Coronary artery (tissue), 2 donors: ENCODE measurements around the gene BICD1.

Experiments used
- DNase-seq: peaks from one replicate; pipeline ENCODE4 v3.0.0-alpha.2; 2017; ENCODE audit warnings: low spot score
- H3K27ac ChIP-seq, 2 donors: fragments of 200-600 bp; sonication (generic); one replicate each; pipeline ENCODE4 v1.5.1; 2016 to 2019
- H3K4me3 ChIP-seq: fragments of 200-600 bp; sonication (generic); 2 replicates; pipeline ENCODE4 v1.5.1; 2016; ENCODE audit warnings: mild to moderate bottlenecking, moderate library complexity
- TF ChIP-seq, protein P1 (sequence below): fragments of 200-600 bp; sonication (generic); IDR thresholded peaks from one replicate; pipeline ENCODE4 v1.5.1; 2019; ENCODE audit warnings: antibody characterized with exemption

The BICD1 gene

DNA sequence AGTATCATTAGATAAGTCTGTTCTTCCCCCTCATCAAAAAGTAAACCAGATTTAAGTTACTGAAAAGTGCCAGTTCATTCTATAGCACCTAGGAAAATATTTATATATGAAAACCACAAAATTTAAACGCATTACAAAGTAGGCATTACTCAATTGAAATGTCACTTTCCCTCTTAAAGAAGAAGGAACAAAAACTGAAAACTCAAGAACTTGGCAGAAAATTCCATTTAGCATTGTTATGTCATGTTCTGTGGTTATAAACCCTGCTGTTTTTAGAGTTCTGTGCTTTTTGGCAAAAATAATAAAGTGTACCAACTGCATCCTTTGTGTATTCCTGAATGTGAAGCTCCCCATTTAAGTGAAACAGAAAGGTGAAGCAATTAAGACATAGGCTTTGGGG is 296.3 kb downstream of the BICD1 start:
- Histone ChIP-seq H3K4me3 (no peak overlapping the region), H3K27ac (no peak overlapping the region)
- TF ChIP-seq, protein P1, sequence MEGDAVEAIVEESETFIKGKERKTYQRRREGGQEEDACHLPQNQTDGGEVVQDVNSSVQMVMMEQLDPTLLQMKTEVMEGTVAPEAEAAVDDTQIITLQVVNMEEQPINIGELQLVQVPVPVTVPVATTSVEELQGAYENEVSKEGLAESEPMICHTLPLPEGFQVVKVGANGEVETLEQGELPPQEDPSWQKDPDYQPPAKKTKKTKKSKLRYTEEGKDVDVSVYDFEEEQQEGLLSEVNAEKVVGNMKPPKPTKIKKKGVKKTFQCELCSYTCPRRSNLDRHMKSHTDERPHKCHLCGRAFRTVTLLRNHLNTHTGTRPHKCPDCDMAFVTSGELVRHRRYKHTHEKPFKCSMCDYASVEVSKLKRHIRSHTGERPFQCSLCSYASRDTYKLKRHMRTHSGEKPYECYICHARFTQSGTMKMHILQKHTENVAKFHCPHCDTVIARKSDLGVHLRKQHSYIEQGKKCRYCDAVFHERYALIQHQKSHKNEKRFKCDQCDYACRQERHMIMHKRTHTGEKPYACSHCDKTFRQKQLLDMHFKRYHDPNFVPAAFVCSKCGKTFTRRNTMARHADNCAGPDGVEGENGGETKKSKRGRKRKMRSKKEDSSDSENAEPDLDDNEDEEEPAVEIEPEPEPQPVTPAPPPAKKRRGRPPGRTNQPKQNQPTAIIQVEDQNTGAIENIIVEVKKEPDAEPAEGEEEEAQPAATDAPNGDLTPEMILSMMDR, result no peak
- no peak for DNase-seq

GRCh38 chr12:32407795-32408194 is 301.1 kb downstream of the BICD1 start:
- Histone ChIP-seq H3K4me3 (no peak overlapping the region), H3K27ac (no peak overlapping the region)
- DNase-seq, result no peak
- TF ChIP-seq, protein P1, result no peak

GRCh38 chr12:32413412-32413811 is 306.8 kb downstream of the BICD1 start:
- H3K4me3 ChIP-seq, result no peak overlapping the region
- no peak overlapping the region for H3K27ac ChIP-seq
- no peak for DNase-seq
- TF ChIP-seq, protein P1, result no peak

GRCh38 chr12:32418221-32418620 is 311.6 kb downstream of the BICD1 start:
- TF ChIP-seq, protein P1, result no peak
- H3K4me3 ChIP-seq, result no peak overlapping the region
- DNase-seq, result no peak
- no peak overlapping the region for H3K27ac ChIP-seq

DNA sequence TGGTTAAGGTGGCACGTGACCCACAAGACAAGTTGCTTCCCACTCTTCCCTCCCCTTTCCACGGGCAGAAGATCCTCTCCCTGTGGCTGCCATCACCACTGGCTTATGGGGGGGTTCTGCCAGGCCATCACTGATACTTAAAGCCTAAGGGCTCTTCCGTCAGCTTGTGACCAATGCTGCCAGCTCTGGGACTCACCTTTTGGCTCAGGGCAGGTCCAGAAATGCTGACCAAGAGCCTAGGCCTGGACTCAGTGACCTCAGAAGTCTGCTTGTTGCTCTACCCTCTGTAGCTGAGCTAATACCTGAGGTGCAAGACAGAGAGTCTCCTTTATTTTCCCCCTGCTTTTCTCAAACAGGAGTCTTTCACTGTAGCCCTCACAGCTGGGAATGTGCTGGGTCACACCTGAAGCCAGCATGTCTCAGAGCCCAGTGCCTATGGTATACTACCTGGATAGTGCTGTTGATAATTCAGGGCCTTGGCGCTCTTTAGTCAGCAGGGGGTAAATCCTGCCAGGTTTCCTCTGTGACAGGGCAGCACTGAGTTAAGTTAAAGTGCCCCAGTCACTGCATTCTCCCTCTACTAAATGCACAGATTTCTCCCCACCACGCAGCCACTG is 312.4 kb downstream of the BICD1 start:
- Histone ChIP-seq H3K27ac (no peak overlapping the region), H3K4me3 (no peak overlapping the region)
- no peak for DNase-seq
- TF ChIP-seq, protein P1, result no peak

GRCh38 chr12:32419520-32419960 is 312.9 kb downstream of the BICD1 start:
- no peak overlapping the region for H3K4me3 ChIP-seq
- TF ChIP-seq, protein P1, result no peak
- DNase-seq, result no peak
- no peak overlapping the region for H3K27ac ChIP-seq

- no peak for DNase-seq
- H3K4me3 ChIP-seq, result no peak overlapping the region
- H3K27ac ChIP-seq, result no peak overlapping the region
- TF ChIP-seq, protein P1, result no peak
Observed at GRCh38 chr12:32420356-32420755, 313.7 kb downstream of the BICD1 start.
